NK-92 treated with Interleukin-12 subunit alpha and Interleukin-12 subunit beta, amount 100 ng/mL, for 24 hours (cell line): ENCODE measurements around the gene CNTNAP2.
"Not testable (repeated sequence)": the region's sequence is repeated elsewhere in the genome, so short reads cannot be mapped to it uniquely, and the experiment has no call there.

ENCODE experiments used
- DNase-seq: peaks from one replicate; lab custom pipeline; 2025; lab: John Stamatoyannopoulos, UW

CNTNAP2 gene

GRCh38 chr7:147650991-147651390 lies 1534.4 kb downstream of the CNTNAP2 start:
- no peak for DNase-seq

GRCh38 chr7:147651601-147652000 lies 1535.0 kb downstream of the CNTNAP2 start:
- no peak for DNase-seq

GRCh38 chr7:147653456-147653855 lies 1536.9 kb downstream of the CNTNAP2 start:
- no peak for DNase-seq

GRCh38 chr7:147658392-147658967 lies 1541.9 kb downstream of the CNTNAP2 start:
- no peak for DNase-seq

GRCh38 chr7:147659036-147659995 lies 1542.7 kb downstream of the CNTNAP2 start:
- DNase-seq = no peak

- no peak for DNase-seq
These were observed 1547.9 kb downstream of the CNTNAP2 start for GRCh38 chr7:147664541-147664940.

- DNase-seq = no peak
These were observed 1554.2 kb downstream of the CNTNAP2 start for GRCh38 chr7:147670759-147671158.

- no peak for DNase-seq
These were observed 1558.1 kb downstream of the CNTNAP2 start for GRCh38 chr7:147674705-147675104.

GRCh38 chr7:147678943-147679342 lies 1562.3 kb downstream of the CNTNAP2 start:
- DNase-seq = no peak

- no peak for DNase-seq
These were observed 1564.9 kb downstream of the CNTNAP2 start for GRCh38 chr7:147681530-147681929.

GRCh38 chr7:147700702-147701101 lies 1584.1 kb downstream of the CNTNAP2 start:
- DNase-seq = no peak

- DNase-seq = no peak
These were observed 1591.3 kb downstream of the CNTNAP2 start for GRCh38 chr7:147707926-147708325.

- DNase-seq = no peak
These were observed 1592.3 kb downstream of the CNTNAP2 start for GRCh38 chr7:147708871-147709270.

- DNase-seq = no peak
These were observed 1594.8 kb downstream of the CNTNAP2 start for GRCh38 chr7:147711447-147711846.

GRCh38 chr7:147721962-147722830 lies 1605.6 kb downstream of the CNTNAP2 start:
- DNase-seq = no peak

- DNase-seq = no peak
These were observed 1606.9 kb downstream of the CNTNAP2 start for GRCh38 chr7:147723536-147723935.

GRCh38 chr7:147731311-147731710 lies 1614.7 kb downstream of the CNTNAP2 start:
- no peak for DNase-seq

- not testable (repeated sequence) for DNase-seq
These were observed 1621.1 kb downstream of the CNTNAP2 start for GRCh38 chr7:147737559-147738214.

- DNase-seq = no peak
These were observed 1625.7 kb downstream of the CNTNAP2 start for GRCh38 chr7:147742301-147742700.

GRCh38 chr7:147756300-147756699 lies 1639.7 kb downstream of the CNTNAP2 start:
- no peak for DNase-seq

GRCh38 chr7:147759327-147759943 lies 1642.8 kb downstream of the CNTNAP2 start:
- DNase-seq = no peak
